ENCODE measurements around the gene CFAP126. TPM values are rescaled to one million over a fixed set of nuclear protein-coding genes. Genes with fewer than 3 reads are reported as not detected.
"Not testable (repeated sequence)": the region's sequence is repeated elsewhere in the genome, so short reads cannot be mapped to it uniquely, and the experiment has no call there.

CFAP126 gene
- polyA plus RNA-seq, 2 donors, result not detected

GRCh38 chr1:161351482-161351881 is 16.2 kb downstream of the CFAP126 start:
- Histone ChIP-seq H3K4me3 (ENCODE audit: low read depth in 1 of 2, low read length in 2 of 2) (no peak overlapping the region), H3K4me1 (ENCODE audit: control insufficient read depth in 2 of 2, insufficient read depth in 2 of 2, low read length in 1 of 2) (no peaks in the 10 kb centered on the region), H3K27ac (ENCODE audit: low read depth in 2 of 2, low read length in 1 of 2) (no peak overlapping the region), H3K9me3 (ENCODE audit: control insufficient read depth in 2 of 2, insufficient read depth in 1 of 2, low read depth in 1 of 2, low read length in 1 of 2) (no peaks in the 10 kb centered on the region), H3K27me3 (ENCODE audit: control insufficient read depth in 1 of 2, insufficient read depth in 2 of 2, low read length in 2 of 2) (no peaks in the 10 kb centered on the region), H3K36me3 (ENCODE audit: control insufficient read depth in 2 of 2, insufficient read depth in 2 of 2, low read length in 1 of 2) (no peaks in the 10 kb centered on the region)
- WGBS, 2 donors, result 59 to 65% methylated on average over 1 of the region's 1 CpG

- Histone ChIP-seq H3K9me3 (ENCODE audit: control insufficient read depth in 2 of 2, insufficient read depth in 1 of 2, low read depth in 1 of 2, low read length in 1 of 2) (no peaks in the 10 kb centered on the region), H3K4me3 (ENCODE audit: low read depth in 1 of 2, low read length in 2 of 2) (no peak overlapping the region), H3K27ac (ENCODE audit: low read depth in 2 of 2, low read length in 1 of 2) (no peak overlapping the region), H3K27me3 (ENCODE audit: control insufficient read depth in 1 of 2, insufficient read depth in 2 of 2, low read length in 2 of 2) (no peaks in the 10 kb centered on the region), H3K4me1 (ENCODE audit: control insufficient read depth in 2 of 2, insufficient read depth in 2 of 2, low read length in 1 of 2) (no peaks in the 10 kb centered on the region), H3K36me3 (ENCODE audit: control insufficient read depth in 2 of 2, insufficient read depth in 2 of 2, low read length in 1 of 2) (no peaks in the 10 kb centered on the region)
- 88 to 96% methylated on average over 1 of the region's 1 CpG for WGBS, 2 donors
Measured at GRCh38 chr1:161350671-161351070, 17.0 kb downstream of the CFAP126 start.

- no peak overlapping the region for H3K4me3 ChIP-seq (ENCODE audit: low read depth in 1 of 2, low read length in 2 of 2)
- 94 to 95% methylated on average over 5 of the region's 5 CpGs for WGBS, 2 donors
- H3K36me3 ChIP-seq (ENCODE audit: control insufficient read depth in 2 of 2, insufficient read depth in 2 of 2, low read length in 1 of 2), result peaks cover 0 to 6% of the 10 kb centered on the region in 2 donors
- no peak overlapping the region for H3K27ac ChIP-seq (ENCODE audit: low read depth in 2 of 2, low read length in 1 of 2)
- H3K4me1 ChIP-seq (ENCODE audit: control insufficient read depth in 2 of 2, insufficient read depth in 2 of 2, low read length in 1 of 2), result no peaks in the 10 kb centered on the region
- H3K27me3 ChIP-seq (ENCODE audit: control insufficient read depth in 1 of 2, insufficient read depth in 2 of 2, low read length in 2 of 2), result no peaks in the 10 kb centered on the region
- no peaks in the 10 kb centered on the region for H3K9me3 ChIP-seq (ENCODE audit: control insufficient read depth in 2 of 2, insufficient read depth in 1 of 2, low read depth in 1 of 2, low read length in 1 of 2)
Measured at GRCh38 chr1:161342821-161343220, 24.9 kb downstream of the CFAP126 start.

GRCh38 chr1:161342177-161342576 is 25.5 kb downstream of the CFAP126 start:
- 97 to 99% methylated on average over 2 of the region's 2 CpGs for WGBS, 2 donors
- no peaks in the 10 kb centered on the region for H3K27me3 ChIP-seq (ENCODE audit: control insufficient read depth in 1 of 2, insufficient read depth in 2 of 2, low read length in 2 of 2)
- H3K9me3 ChIP-seq (ENCODE audit: control insufficient read depth in 2 of 2, insufficient read depth in 1 of 2, low read depth in 1 of 2, low read length in 1 of 2), result no peaks in the 10 kb centered on the region
- no peak overlapping the region for H3K27ac ChIP-seq (ENCODE audit: low read depth in 2 of 2, low read length in 1 of 2)
- no peaks in the 10 kb centered on the region for H3K4me1 ChIP-seq (ENCODE audit: control insufficient read depth in 2 of 2, insufficient read depth in 2 of 2, low read length in 1 of 2)
- no peak overlapping the region for H3K4me3 ChIP-seq (ENCODE audit: low read depth in 1 of 2, low read length in 2 of 2)
- peaks cover 0 to 7% of the 10 kb centered on the region in 2 donors for H3K36me3 ChIP-seq (ENCODE audit: control insufficient read depth in 2 of 2, insufficient read depth in 2 of 2, low read length in 1 of 2)

GRCh38 chr1:161335796-161336195 is 31.9 kb downstream of the CFAP126 start:
- Histone ChIP-seq H3K4me3 (ENCODE audit: low read depth in 1 of 2, low read length in 2 of 2) (no peak overlapping the region), H3K27ac (ENCODE audit: low read depth in 2 of 2, low read length in 1 of 2) (no peak overlapping the region), H3K36me3 (ENCODE audit: control insufficient read depth in 2 of 2, insufficient read depth in 2 of 2, low read length in 1 of 2) (peaks cover 2 to 6% of the 10 kb centered on the region in 2 donors), H3K27me3 (ENCODE audit: control insufficient read depth in 1 of 2, insufficient read depth in 2 of 2, low read length in 2 of 2) (no peaks in the 10 kb centered on the region), H3K9me3 (ENCODE audit: control insufficient read depth in 2 of 2, insufficient read depth in 1 of 2, low read depth in 1 of 2, low read length in 1 of 2) (no peaks in the 10 kb centered on the region), H3K4me1 (ENCODE audit: control insufficient read depth in 2 of 2, insufficient read depth in 2 of 2, low read length in 1 of 2) (no peaks in the 10 kb centered on the region)
- 84 to 92% methylated on average over 3 of the region's 3 CpGs for WGBS, 2 donors

- no peaks in the 10 kb centered on the region for H3K9me3 ChIP-seq (ENCODE audit: control insufficient read depth in 2 of 2, insufficient read depth in 1 of 2, low read depth in 1 of 2, low read length in 1 of 2)
- H3K36me3 ChIP-seq (ENCODE audit: control insufficient read depth in 2 of 2, insufficient read depth in 2 of 2, low read length in 1 of 2), result peaks cover 2 to 8% of the 10 kb centered on the region in 2 donors
- H3K27me3 ChIP-seq (ENCODE audit: control insufficient read depth in 1 of 2, insufficient read depth in 2 of 2, low read length in 2 of 2), result no peaks in the 10 kb centered on the region
- no peaks in the 10 kb centered on the region for H3K4me1 ChIP-seq (ENCODE audit: control insufficient read depth in 2 of 2, insufficient read depth in 2 of 2, low read length in 1 of 2)
- 94 to 96% methylated on average over 9 of the region's 9 CpGs for WGBS, 2 donors
- no peak overlapping the region for H3K27ac ChIP-seq (ENCODE audit: low read depth in 2 of 2, low read length in 1 of 2)
- H3K4me3 ChIP-seq (ENCODE audit: low read depth in 1 of 2, low read length in 2 of 2), result no peak overlapping the region
Measured at GRCh38 chr1:161333166-161333565, 34.5 kb downstream of the CFAP126 start.

- H3K27ac ChIP-seq (ENCODE audit: low read depth in 2 of 2, low read length in 1 of 2), result no peak overlapping the region
- H3K27me3 ChIP-seq (ENCODE audit: control insufficient read depth in 1 of 2, insufficient read depth in 2 of 2, low read length in 2 of 2), result no peaks in the 10 kb centered on the region
- no peaks in the 10 kb centered on the region for H3K4me1 ChIP-seq (ENCODE audit: control insufficient read depth in 2 of 2, insufficient read depth in 2 of 2, low read length in 1 of 2)
- no peak overlapping the region for H3K4me3 ChIP-seq (ENCODE audit: low read depth in 1 of 2, low read length in 2 of 2)
- H3K36me3 ChIP-seq (ENCODE audit: control insufficient read depth in 2 of 2, insufficient read depth in 2 of 2, low read length in 1 of 2), result peaks cover 2 to 4% of the 10 kb centered on the region in 2 donors
- 79 to 87% methylated on average over 4 of the region's 4 CpGs for WGBS, 2 donors
- H3K9me3 ChIP-seq (ENCODE audit: control insufficient read depth in 2 of 2, insufficient read depth in 1 of 2, low read depth in 1 of 2, low read length in 1 of 2), result no peaks in the 10 kb centered on the region
Measured at GRCh38 chr1:161330346-161330745, 37.3 kb downstream of the CFAP126 start.

GRCh38 chr1:161324020-161324419 is 43.7 kb downstream of the CFAP126 start:
- Histone ChIP-seq H3K4me1 (ENCODE audit: control insufficient read depth in 2 of 2, insufficient read depth in 2 of 2, low read length in 1 of 2) (no peaks in the 10 kb centered on the region), H3K27me3 (ENCODE audit: control insufficient read depth in 1 of 2, insufficient read depth in 2 of 2, low read length in 2 of 2) (no peaks in the 10 kb centered on the region), H3K36me3 (ENCODE audit: control insufficient read depth in 2 of 2, insufficient read depth in 2 of 2, low read length in 1 of 2) (peaks cover 0 to 3% of the 10 kb centered on the region in 2 donors), H3K9me3 (ENCODE audit: control insufficient read depth in 2 of 2, insufficient read depth in 1 of 2, low read depth in 1 of 2, low read length in 1 of 2) (no peaks in the 10 kb centered on the region), H3K4me3 (ENCODE audit: low read depth in 1 of 2, low read length in 2 of 2) (no peak overlapping the region), H3K27ac (ENCODE audit: low read depth in 2 of 2, low read length in 1 of 2) (no peak overlapping the region)
- 81 to 82% methylated on average over 4 of the region's 4 CpGs for WGBS, 2 donors

GRCh38 chr1:161315841-161316674 is 51.6 kb downstream of the CFAP126 start:
- WGBS, 2 donors, result 75 to 76% methylated on average over 17 of the region's 17 CpGs
- not testable (repeated sequence) for H3K9me3 ChIP-seq (ENCODE audit: control insufficient read depth in 2 of 2, insufficient read depth in 1 of 2, low read depth in 1 of 2, low read length in 1 of 2); H3K36me3 ChIP-seq (ENCODE audit: control insufficient read depth in 2 of 2, insufficient read depth in 2 of 2, low read length in 1 of 2); H3K27ac ChIP-seq (ENCODE audit: low read depth in 2 of 2, low read length in 1 of 2); H3K27me3 ChIP-seq (ENCODE audit: control insufficient read depth in 1 of 2, insufficient read depth in 2 of 2, low read length in 2 of 2); H3K4me3 ChIP-seq (ENCODE audit: low read depth in 1 of 2, low read length in 2 of 2); H3K4me1 ChIP-seq (ENCODE audit: control insufficient read depth in 2 of 2, insufficient read depth in 2 of 2, low read length in 1 of 2)
